Smooth muscle cell (in vitro differentiated cells): ENCODE data around the gene EFNB2. TPM values are rescaled to one million over a fixed set of nuclear protein-coding genes. Genes with fewer than 3 reads are reported as not detected.
A peak's percentile ranks its signal among the peaks of the same experiment; 100 is the strongest.

Source experiments
- DNase-seq: peaks from one replicate; lab custom pipeline; 2025; ENCODE audit not compliant: unreplicated experiment; lab: John Stamatoyannopoulos, UW
- H2AFZ ChIP-seq: fragments of 200-600 bp; sonication (generic); 2 replicates; pipeline ENCODE4 v1.6.0; 2016; ENCODE audit warnings: antibody characterized with exemption, low read depth, mild to moderate bottlenecking
- H3F3A ChIP-seq: fragments of 200-600 bp; sonication (generic); 2 replicates; pipeline ENCODE4 v1.6.0; 2017; ENCODE audit warnings: antibody characterized with exemption, low read depth
- H3K27ac ChIP-seq: fragments of 200-600 bp; sonication (generic); 2 replicates; pipeline ENCODE4 v1.5.1; 2016; ENCODE audit warnings: low read depth, mild to moderate bottlenecking
- H3K27me3 ChIP-seq: fragments of 200-600 bp; sonication (generic); 2 replicates; pipeline ENCODE4 v1.6.1; 2016; ENCODE audit warnings: low read depth, mild to moderate bottlenecking
- H3K36me3 ChIP-seq: fragments of 200-600 bp; sonication (generic); 2 replicates; pipeline ENCODE4 v1.5.1; 2016; ENCODE audit warnings: low read depth
- H3K4me1 ChIP-seq: fragments of 200-600 bp; sonication (generic); 2 replicates; pipeline ENCODE4 v1.5.1; 2016; ENCODE audit warnings: low read depth
- H3K4me2 ChIP-seq: fragments of 200-600 bp; sonication (generic); 2 replicates; pipeline ENCODE4 v1.6.0; 2016; ENCODE audit warnings: mild to moderate bottlenecking
- H3K4me3 ChIP-seq: fragments of 200-600 bp; sonication (generic); 2 replicates; pipeline ENCODE4 v1.5.1; 2016; ENCODE audit warnings: mild to moderate bottlenecking
- H3K79me2 ChIP-seq: fragments of 200-600 bp; sonication (generic); 2 replicates; pipeline ENCODE4 v1.6.0; 2016; ENCODE audit warnings: low read depth, mild to moderate bottlenecking
- H3K9ac ChIP-seq: fragments of 200-600 bp; sonication (generic); 2 replicates; pipeline ENCODE4 v1.6.0; 2016; ENCODE audit warnings: low read depth
- H3K9me3 ChIP-seq: fragments of 200-600 bp; sonication (generic); replicated peaks from 2 replicates; pipeline ENCODE4 v1.5.1; 2016; ENCODE audit warnings: low read depth
- H4K20me1 ChIP-seq: fragments of 200-600 bp; sonication (generic); 2 replicates; pipeline ENCODE4 v1.6.0; 2016; ENCODE audit warnings: low read depth
- CTCF ChIP-seq: fragments of 200-600 bp; sonication (generic); IDR thresholded peaks from 2 replicates; pipeline ENCODE4 v1.5.1; 2017; ENCODE audit warnings: borderline replicate concordance, mild to moderate bottlenecking, antibody characterized with exemption; ENCODE audit not compliant: insufficient read depth, poor library complexity, severe bottlenecking
- WGBS: methylation state at CpG from one replicate; pipeline ENCODE4 v1.1.7; 2016; ENCODE audit warnings: low lambda C conversion rate; 5-methylcytosine and 5-hydroxymethylcytosine counted together
- polyA plus RNA-seq: library from polyadenylated mRNA; unstranded; fragments of >200 nt; fragmentation: Nextera tagmentation; extraction: Ambion mirVana; gene quantifications from 2 replicates; pipeline ENCODE4 v1.2.1, GENCODE V29; 2016
- total RNA-seq: library from RNA; depleted of rRNA; stranded (reverse); fragments of >200 nt; gene quantifications from 2 replicates; pipeline ENCODE4 v1.2.3, GENCODE V29; 2014

EFNB2 gene
- total and polyA plus RNA-seq, 2 experiments from 2014 or later = 15.5 to 42.0 TPM

GRCh38 chr13:106449096-106449495 lies 86.4 kb downstream of the EFNB2 start:
- Histone ChIP-seq H3K9me3 (no peaks in the 10 kb centered on the region), H3K4me2 (no peak overlapping the region), H3K27me3 (no peaks in the 10 kb centered on the region), H4K20me1 (no peaks in the 10 kb centered on the region), H2AFZ (no peak overlapping the region), H3K4me1 (no peaks in the 10 kb centered on the region), H3K36me3 (no peaks in the 10 kb centered on the region), H3F3A (no peaks in the 10 kb centered on the region), H3K9ac (no peak overlapping the region), H3K79me2 (no peaks in the 10 kb centered on the region), H3K4me3 (no peak overlapping the region), H3K27ac (no peak overlapping the region)
- no peak for TF ChIP-seq CTCF
- 96% methylated on average over 4 of the region's 4 CpGs for WGBS
- no peak for DNase-seq

- H3K79me2 ChIP-seq = no peaks in the 10 kb centered on the region
Measured at GRCh38 chr13:106445996-106446395, 89.5 kb downstream of the EFNB2 start.

GRCh38 chr13:106443607-106444322 lies 91.7 kb downstream of the EFNB2 start:
- Histone ChIP-seq H3K4me1 (peaks cover 9% of the 10 kb centered on the region), H3F3A (no peaks in the 10 kb centered on the region), H3K4me3 (no peak overlapping the region), H3K27ac (no peak overlapping the region), H3K4me2 (no peak overlapping the region), H3K79me2 (no peaks in the 10 kb centered on the region), H3K36me3 (no peaks in the 10 kb centered on the region), H2AFZ (no peak overlapping the region), H4K20me1 (no peaks in the 10 kb centered on the region), H3K27me3 (no peaks in the 10 kb centered on the region), H3K9me3 (no peaks in the 10 kb centered on the region), H3K9ac (no peak overlapping the region)
- DNase-seq = no peak
- TF ChIP-seq CTCF = no peak
- WGBS = 91% methylated on average over 11 of the region's 11 CpGs

More at GRCh38 chr13:106445996-106446395, 89.5 kb downstream of the EFNB2 start:
- no peak overlapping the region for H3K4me3 ChIP-seq
- H3F3A ChIP-seq = no peaks in the 10 kb centered on the region
- H3K4me2 ChIP-seq = no peak overlapping the region
- TF ChIP-seq CTCF = no peak
- no peak overlapping the region for H3K27ac ChIP-seq
- H4K20me1 ChIP-seq = no peaks in the 10 kb centered on the region
- no peak overlapping the region for H3K9ac ChIP-seq
- H3K9me3 ChIP-seq = no peaks in the 10 kb centered on the region
- DNase-seq = no peak
- peaks cover 5% of the 10 kb centered on the region for H3K4me1 ChIP-seq
- WGBS = 65% methylated on average over 4 of the region's 4 CpGs
- no peaks in the 10 kb centered on the region for H3K27me3 ChIP-seq
- H3K36me3 ChIP-seq = no peaks in the 10 kb centered on the region
- H2AFZ ChIP-seq = no peak overlapping the region

- Histone ChIP-seq H3K79me2 (no peaks in the 10 kb centered on the region), H2AFZ (peak overlapping the region; percentile 8), H3F3A (no peaks in the 10 kb centered on the region), H4K20me1 (no peaks in the 10 kb centered on the region), H3K27ac (no peak overlapping the region), H3K9ac (no peak overlapping the region), H3K4me1 (peaks cover 9% of the 10 kb centered on the region), H3K4me2 (no peak overlapping the region), H3K4me3 (no peak overlapping the region), H3K36me3 (no peaks in the 10 kb centered on the region), H3K9me3 (no peaks in the 10 kb centered on the region), H3K27me3 (no peaks in the 10 kb centered on the region)
- DNase-seq = no peak
- WGBS = 54% methylated on average over 2 of the region's 2 CpGs
- no peak for TF ChIP-seq CTCF
Measured at GRCh38 chr13:106440866-106441265, 94.6 kb downstream of the EFNB2 start.
